HG02870 (cell line): ENCODE results near the gene UNC5C.

ENCODE experiments used
- ATAC-seq: cut with Tn5 transposase; IDR thresholded peaks from one replicate; pipeline ENCODE4 v1.9.1; 2021; ENCODE audit warnings: mild to moderate bottlenecking, moderate library complexity; ENCODE audit not compliant: unreplicated experiment

Gene UNC5C

GRCh38 chr4:95283320-95283719 lies 265.5 kb downstream of the UNC5C start:
- no peak for ATAC-seq

DNA sequence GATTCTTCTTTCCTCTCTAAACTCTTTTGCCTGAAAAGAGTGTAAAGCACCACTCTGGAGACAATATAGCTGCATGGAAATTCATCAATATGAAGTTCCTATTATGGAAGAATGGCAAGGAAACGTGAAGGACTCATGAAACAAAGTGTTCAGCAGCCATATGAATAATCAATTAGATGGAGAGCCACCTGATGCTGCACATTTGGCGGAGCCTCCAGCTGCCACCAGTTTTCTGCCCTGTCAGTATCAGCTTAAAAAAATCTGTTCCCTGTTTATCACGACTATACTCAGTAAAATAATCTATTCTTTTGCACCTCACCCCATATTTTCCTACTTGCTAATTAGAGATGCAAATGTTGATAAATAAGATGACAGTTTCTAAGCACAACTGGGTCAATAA lies 276.0 kb downstream of the UNC5C start:
- no peak for ATAC-seq

DNA sequence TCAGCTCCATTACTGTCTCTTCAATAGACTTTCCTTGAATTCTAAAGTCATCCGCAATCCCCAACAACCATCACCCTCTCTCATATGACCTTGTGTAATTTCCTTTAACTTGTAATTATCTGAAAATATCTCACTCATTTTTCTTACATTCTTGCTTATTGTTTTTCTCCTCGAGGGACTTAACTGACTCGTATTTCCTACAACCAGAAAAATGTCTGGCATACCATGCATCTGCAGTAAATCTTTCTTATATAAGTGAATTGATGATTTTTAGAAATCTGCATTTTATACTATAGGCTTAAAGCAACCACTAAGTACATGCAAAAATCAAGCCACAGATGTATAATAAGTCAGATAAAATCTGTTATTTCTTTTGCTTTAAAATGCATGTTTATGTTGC lies 276.7 kb downstream of the UNC5C start:
- no peak for ATAC-seq

DNA sequence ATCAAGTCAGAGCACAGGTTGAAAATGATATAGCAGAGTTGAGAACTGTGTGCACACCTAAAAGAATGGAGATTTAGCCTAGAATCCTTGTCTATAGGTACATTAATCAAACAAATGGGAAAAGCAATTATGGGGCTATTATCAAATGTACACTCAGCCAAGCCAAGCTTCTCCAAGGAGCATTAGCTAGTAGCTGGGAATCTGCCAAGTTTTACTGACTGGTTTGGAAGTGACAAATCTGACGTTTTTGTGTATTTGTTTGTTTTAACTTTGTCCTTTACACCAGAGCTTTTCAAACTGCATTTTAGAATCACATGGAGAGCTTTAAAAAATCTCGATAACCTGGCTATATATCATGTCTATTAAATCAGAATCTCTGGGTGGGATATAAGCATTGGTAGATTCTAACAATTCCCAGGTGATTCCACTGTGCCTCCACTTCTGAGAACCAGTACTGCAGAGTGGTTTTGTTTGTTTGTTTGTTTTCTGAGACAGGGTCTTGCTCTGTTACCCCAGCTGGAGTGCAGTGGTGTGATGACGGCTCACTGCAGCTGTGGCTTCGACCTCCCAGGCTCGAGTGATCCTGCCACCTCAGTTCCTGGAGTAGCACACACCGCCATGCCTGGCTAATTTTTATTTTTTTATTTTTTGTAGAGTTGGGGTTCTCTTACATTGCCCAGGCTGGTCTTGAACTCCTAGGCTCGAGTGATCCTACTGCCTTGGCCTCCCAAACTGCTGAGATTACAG lies 279.8 kb downstream of the UNC5C start:
- no peak for ATAC-seq

GRCh38 chr4:95267081-95267480 lies 281.7 kb downstream of the UNC5C start:
- ATAC-seq, result no peak

DNA sequence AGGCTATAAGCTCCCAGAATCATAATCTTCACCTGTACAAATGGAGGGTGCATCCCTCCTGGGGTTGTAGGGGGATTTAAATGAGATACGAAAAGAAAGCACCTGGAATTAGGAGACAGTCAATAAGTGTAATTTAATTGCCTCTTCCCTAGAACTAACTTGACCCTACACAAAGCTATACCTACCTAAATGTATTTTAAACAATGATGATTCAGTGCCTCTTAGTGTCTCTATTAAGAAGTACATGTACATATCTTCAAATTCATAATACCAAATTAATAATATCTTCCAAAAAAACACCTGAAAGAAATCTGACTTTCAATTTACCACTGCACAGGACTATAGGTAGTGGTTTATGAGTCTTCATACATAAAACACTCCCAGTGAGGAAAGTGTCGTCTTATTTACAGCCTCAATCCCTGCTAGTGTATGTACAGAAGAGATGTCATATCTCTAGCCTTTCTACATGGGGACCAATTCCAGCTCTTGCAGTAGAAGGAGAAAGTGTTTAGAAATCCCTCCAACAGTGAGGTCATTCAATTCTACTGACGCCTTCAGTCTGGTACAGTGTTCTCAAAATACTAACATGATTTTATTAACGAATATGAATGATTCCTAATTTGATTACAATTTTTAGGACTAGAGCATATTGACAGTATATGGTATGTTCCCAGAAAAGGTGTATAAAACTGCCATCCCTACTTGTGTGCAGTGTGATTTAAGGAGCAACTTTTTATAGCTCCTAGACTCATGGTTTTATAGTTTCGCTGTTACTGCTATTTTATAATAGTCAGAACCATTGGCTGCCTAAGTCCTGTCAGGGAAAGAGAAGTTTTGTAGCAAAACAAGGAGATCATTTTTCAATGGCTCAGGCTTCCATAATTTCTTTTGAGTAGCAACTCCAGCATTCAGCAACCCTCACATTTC lies 282.7 kb downstream of the UNC5C start:
- no peak for ATAC-seq

DNA sequence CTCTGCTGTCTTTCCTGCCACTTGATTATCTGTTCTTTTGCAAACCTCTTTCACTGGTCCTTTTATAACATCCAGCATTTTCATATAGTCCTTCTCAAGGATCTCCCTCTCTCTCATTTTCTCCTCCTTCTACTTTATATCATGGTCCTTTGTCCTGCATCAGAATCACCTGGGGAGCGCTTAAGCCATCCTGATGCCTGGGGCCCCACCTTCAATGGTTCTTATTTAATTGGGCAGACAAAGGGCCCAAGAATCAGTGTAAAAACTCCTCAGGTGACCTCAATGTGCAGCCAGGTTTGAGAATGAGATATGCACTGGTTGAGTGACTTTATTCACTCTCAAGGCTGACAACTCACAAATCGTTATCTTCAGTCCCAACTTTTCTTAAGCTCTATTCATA lies 283.9 kb downstream of the UNC5C start:
- no peak for ATAC-seq

GRCh38 chr4:95263960-95264359 lies 284.8 kb downstream of the UNC5C start:
- no peak for ATAC-seq

DNA sequence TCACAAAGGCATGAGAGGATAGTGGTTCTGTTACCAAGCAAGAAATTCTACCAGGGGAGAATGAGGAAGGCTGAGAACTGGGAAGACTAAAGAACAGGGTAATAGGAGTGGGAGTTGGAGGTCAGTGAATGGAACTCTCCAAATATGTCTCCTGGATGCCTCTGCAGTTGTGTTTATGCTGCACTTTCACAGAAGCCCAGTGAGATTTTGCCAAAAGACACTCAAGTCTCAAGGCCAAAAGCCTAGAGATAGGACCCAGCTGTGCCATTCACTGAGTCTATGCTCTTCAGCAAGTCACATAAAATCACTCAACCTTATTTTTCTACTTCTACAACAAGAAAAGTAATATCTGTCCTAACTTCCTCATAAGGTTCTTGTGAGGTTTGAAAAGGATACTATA lies 285.4 kb downstream of the UNC5C start:
- no peak for ATAC-seq

DNA sequence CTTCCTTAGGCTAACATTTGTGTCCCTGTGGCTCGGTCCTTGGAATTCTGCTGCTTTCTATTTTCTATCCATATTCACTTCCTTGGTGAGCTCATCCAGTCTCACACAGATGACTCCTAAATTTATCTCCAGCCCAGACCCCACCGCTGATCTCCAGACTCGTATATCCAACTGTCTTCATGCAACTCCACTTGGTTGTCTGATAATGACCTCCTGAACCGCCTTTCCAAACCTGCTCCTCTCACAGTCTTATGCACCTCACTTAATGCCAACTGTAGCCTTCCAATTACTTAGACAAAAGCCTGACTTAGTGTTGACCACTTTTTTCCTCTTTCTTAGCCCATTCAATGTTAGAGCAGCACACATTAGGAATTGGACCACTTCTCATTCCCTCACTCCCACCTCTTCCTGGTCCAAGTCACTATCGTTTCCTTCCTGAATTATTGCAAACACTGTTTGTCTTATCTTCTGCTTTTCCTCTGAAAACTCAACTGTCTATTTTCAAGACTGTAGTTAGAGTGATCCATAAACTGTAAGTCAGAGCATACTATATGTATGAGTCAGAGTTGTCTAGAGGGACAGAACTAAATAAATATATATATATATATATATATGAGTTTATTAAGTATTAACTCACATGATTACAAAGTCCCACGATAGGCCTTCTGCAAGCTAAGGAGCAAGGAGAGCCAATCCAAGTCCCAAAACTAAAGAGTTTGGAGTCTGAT lies 292.5 kb downstream of the UNC5C start:
- no peak for ATAC-seq

DNA sequence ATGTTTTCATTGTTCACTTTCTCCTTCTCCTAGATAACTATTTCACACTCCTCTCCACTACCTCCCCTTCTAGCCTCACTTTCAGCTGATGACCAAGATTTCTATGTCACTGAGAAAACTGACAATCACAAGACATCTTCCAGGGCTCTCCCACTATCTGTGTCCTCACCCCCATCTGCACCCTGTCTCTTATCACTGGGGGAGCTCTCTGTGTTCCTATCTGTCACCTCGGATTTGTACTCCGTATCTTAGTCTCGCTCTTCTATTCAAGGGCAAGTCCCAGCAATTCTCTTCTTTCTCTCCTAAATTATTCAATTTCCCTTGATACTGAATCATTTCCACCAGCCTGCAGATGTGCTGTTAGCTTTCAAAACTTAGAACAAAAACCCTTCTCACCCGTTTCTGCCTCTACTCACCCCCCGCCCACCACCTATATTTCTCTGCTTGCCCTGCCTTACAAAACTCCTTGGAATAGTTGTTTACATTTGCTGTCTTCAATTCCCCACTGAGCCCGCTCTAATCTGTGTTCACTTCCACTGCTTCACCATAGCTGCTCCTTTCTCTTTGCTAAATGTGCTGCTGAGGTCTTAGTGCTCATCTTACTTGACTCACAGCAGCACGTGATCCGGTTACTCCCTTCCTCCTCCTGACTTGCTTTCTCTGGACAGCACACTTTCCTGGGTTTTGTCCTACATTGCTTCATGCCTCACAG lies 293.2 kb downstream of the UNC5C start:
- no peak for ATAC-seq

- no peak for ATAC-seq
These were observed 297.2 kb downstream of the UNC5C start for GRCh38 chr4:95251568-95251967.

DNA sequence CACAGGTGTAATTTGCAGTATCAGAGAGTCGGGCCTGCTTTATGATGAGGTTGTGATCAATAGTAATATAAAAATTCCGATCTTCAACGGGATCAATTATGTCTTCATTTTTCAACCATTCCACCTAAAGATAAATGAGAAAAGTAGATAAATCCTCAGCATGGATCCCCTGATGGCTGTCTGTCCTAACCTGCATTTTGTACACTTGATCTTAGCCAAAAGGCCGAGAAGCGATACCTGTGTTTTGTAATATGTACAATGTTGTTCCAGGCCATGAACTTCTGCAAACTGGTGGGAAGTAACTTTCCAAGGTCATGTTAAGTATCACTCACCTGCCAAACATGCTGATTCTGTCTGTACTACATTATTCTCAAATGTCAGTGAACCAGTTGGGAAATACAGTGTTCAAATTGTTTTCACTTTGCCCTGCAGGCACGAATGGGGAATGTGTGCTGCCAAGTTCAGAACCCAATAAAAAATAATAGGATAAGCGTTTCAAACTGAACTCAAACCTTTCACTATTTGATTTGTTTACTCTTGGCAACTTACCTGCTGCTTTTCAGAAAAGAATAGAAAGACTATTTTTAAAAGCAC lies 298.1 kb downstream of the UNC5C start:
- ATAC-seq, result no peak

DNA sequence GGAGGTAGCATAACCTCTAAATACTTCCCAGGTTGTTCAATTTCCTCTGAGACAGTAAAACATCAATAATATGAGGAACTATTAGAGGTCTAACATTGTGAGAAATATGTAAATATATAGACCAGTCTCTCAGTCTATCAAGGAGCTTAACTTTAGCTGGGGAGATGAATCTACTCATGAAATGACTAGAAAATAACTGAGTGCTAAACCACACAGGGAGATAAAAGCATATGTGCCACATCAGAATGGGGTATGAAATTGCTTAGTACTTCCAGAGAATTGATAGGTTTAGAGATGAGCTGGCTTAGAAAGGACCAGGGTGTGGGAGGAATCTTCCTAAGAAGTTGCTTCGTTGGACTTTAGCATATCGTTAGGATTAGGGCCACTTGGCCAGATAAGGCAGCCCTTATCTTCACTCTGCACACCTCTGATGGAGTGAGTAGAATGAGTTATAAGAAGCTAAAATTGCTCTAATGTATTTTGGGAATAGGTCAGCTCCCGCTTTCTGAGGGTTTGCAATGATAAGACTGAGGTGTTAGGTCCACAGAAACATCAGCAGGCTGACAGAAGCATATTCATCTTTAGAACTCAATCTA lies 299.2 kb downstream of the UNC5C start:
- no peak for ATAC-seq

GRCh38 chr4:95248720-95249425 lies 299.9 kb downstream of the UNC5C start:
- ATAC-seq, result no peak

- ATAC-seq, result no peak
These were observed 304.9 kb downstream of the UNC5C start for GRCh38 chr4:95243892-95244291.

DNA sequence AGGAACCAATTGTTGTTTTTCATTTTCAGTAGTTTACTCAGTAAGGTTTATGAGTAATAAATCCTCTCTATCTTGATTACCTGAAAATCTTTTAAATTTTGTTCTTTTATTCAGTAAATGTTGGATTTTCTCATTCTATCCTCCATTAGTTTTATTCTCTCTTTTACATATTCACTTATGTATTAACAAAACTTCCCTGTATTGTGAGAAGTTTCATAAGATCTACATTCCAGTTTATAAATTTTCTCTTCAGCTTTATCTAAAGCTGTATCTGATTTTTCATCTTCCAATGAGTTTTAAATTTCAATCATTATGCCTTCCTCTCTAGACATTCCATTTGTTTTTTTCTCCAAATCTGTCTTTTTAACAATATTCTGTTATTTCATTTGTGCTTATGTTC lies 310.2 kb downstream of the UNC5C start:
- no peak for ATAC-seq

DNA sequence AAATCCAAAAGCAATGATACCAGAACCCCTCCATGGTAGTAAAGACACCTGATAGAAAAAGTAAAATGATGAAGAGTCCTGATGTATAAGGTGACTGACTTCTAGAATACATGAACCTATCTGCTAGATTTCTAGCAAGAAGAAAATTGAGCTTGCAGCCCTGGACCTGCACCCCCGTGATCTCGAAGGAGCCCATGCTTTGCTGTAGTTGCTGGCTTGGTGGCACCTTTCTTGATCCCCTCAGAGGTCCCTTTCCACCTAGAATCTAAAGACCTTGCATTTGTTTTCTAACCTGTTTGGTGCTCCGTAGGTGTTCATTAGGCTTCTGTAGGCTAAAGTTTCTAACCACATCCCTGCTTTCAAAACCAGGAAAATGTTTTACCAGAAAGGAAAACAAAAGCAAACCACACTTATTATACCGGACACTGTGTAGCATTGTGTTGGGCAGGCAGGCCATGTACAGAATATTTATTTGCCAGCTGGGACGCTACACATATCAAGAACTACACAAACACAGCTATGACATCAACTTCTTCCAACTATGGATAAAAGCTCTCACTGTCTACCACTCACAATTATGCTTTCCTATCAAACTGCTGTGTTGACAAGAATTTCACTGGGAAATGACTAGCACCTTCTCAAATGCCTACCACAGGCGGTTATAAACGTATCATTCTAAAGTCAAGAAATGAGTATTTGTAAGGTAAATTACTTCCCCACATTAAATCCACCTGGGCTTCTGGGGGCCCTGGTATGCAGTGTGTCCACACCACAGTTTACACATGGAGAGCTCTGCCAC lies 316.2 kb downstream of the UNC5C start:
- no peak for ATAC-seq

GRCh38 chr4:95231681-95232080 lies 317.1 kb downstream of the UNC5C start:
- no peak for ATAC-seq
